ENCODE measurements around the gene THAP12.

Gene THAP12

GRCh38 chr11:76303399-76303798 is 77.5 kb downstream of the THAP12 start:
- no peak for DNase-seq (ENCODE audit: low read depth in 1 of 2, low spot score in 1 of 2)

DNA sequence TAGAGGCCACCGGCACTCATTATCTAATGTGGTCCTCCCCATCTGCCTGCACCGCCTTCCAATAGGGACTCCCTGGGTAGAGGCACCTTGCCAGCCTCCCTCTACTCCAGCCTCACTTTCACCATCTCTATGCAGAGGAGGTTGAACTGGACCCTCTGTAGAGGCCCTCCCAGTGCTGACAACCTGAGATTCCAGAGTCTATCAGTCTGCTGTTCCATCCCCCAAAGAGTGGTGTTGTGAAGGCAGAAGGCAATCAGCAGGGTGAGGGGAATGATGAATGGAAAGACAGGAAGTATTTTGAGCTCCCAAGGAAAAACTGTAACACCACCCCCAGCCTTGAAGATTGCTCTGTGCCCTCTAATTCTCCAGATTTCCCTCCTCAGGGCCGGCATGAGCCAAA is 77.9 kb downstream of the THAP12 start:
- no peak for DNase-seq (ENCODE audit: low read depth in 1 of 2, low spot score in 1 of 2)
